Measurements from ENCODE around the gene GP1BA.

GP1BA gene

GRCh38 chr17:4931963-4932362 is at the start of gene GP1BA:
Gene GP1BA (plus strand): TSS chr17:4932277. CDS start chr17:4932605, 328 bp downstream.
- no peak for DNase-seq (ENCODE audit: low read depth)

GRCh38 chr17:4884489-4884888 is 47.6 kb upstream of the GP1BA start:
- DNase-seq (ENCODE audit: low read depth) = no peak

GRCh38 chr17:4886830-4887229 is 45.2 kb upstream of the GP1BA start:
- no peak for DNase-seq (ENCODE audit: low read depth)

- DNase-seq (ENCODE audit: low read depth) = no peak
These were observed 44.5 kb upstream of the GP1BA start for GRCh38 chr17:4887581-4887980.

- DNase-seq (ENCODE audit: low read depth) = no peak
These were observed 40.4 kb upstream of the GP1BA start for GRCh38 chr17:4891411-4892410.

GRCh38 chr17:4892499-4893221 is 39.4 kb upstream of the GP1BA start:
- DNase-seq (ENCODE audit: low read depth) = no peak

GRCh38 chr17:4893272-4893671 is 38.8 kb upstream of the GP1BA start:
- no peak for DNase-seq (ENCODE audit: low read depth)

GRCh38 chr17:4893721-4894560 is 38.1 kb upstream of the GP1BA start:
- DNase-seq (ENCODE audit: low read depth) = no peak

- DNase-seq (ENCODE audit: low read depth) = no peak
These were observed 37.0 kb upstream of the GP1BA start for GRCh38 chr17:4895121-4895520.

GRCh38 chr17:4895657-4896331 is 36.3 kb upstream of the GP1BA start:
- no peak for DNase-seq (ENCODE audit: low read depth)

GRCh38 chr17:4896332-4897197 is 35.5 kb upstream of the GP1BA start:
- no peak for DNase-seq (ENCODE audit: low read depth)

GRCh38 chr17:4897198-4897687 is 34.8 kb upstream of the GP1BA start:
- DNase-seq (ENCODE audit: low read depth) = no peak

- no peak for DNase-seq (ENCODE audit: low read depth)
These were observed 34.3 kb upstream of the GP1BA start for GRCh38 chr17:4897785-4898184.

GRCh38 chr17:4898351-4898750 is 33.7 kb upstream of the GP1BA start:
- no peak for DNase-seq (ENCODE audit: low read depth)

GRCh38 chr17:4898927-4899326 is 33.1 kb upstream of the GP1BA start:
- no peak for DNase-seq (ENCODE audit: low read depth)

GRCh38 chr17:4899341-4900230 is 32.5 kb upstream of the GP1BA start, which contains the start of gene C17orf107:
Gene C17orf107 (plus strand): TSS chr17:4899536. CDS start chr17:4899763, 227 bp downstream.
- peak; percentile 54 for DNase-seq (ENCODE audit: low read depth)

- DNase-seq (ENCODE audit: low read depth) = no peak
These were observed 31.6 kb upstream of the GP1BA start for GRCh38 chr17:4900231-4901107.

GRCh38 chr17:4901108-4901647 is 30.9 kb upstream of the GP1BA start:
- no peak for DNase-seq (ENCODE audit: low read depth)
